H1 (cell line): ENCODE data around the gene CAPS2. TPM values are rescaled to one million over a fixed set of nuclear protein-coding genes. Genes with fewer than 3 reads are reported as not detected.
A peak's percentile ranks its signal among the peaks of the same experiment; 100 is the strongest.

Source experiments
- CBX5 ChIP-seq: fragments of 300-800, 300-1000 bp; sonication (generic); IDR thresholded peaks from 2 replicates; pipeline ENCODE4 v1.7.1; 2016; ENCODE audit warnings: antibody characterized with exemption, low read length, low read depth
- EGR1 ChIP-seq: IDR thresholded peaks from 2 replicates; pipeline ENCODE4 v1.6.1; 2011; ENCODE audit warnings: low read depth, low read length, borderline replicate concordance
- HDAC2 ChIP-seq, 2 experiments: fragments of 300-600 bp in 1 of 2; sonication (generic) in 1 of 2; IDR thresholded peaks; 2 replicates each; pipeline ENCODE4 v1.6.1; 2011 to 2012; ENCODE audit warnings: low read depth in 2 of 2, low read length in 2 of 2, mild to moderate bottlenecking in 2 of 2, moderate library complexity in 2 of 2, borderline replicate concordance in 1 of 2, inconsistent platforms in 1 of 2
- HDAC6 ChIP-seq: IDR thresholded peaks from one replicate; pipeline ENCODE4 v1.7.1; 2012; ENCODE audit warnings: low read depth, mild to moderate bottlenecking, inconsistent platforms, low read length, moderate library complexity
- PHF8 ChIP-seq: fragments of 200-600 bp; sonication (generic); conservative IDR thresholded peaks from 2 replicates; pipeline ENCODE4 v1.7.1; 2012; ENCODE audit warnings: low read depth, mild to moderate bottlenecking, inconsistent platforms, low read length, moderate library complexity
- POLR2AphosphoS5 ChIP-seq: IDR thresholded peaks from 2 replicates; pipeline ENCODE4 v1.6.1; 2011; ENCODE audit warnings: low read depth, low read length
- SIRT6 ChIP-seq: IDR thresholded peaks from one replicate; pipeline ENCODE4 v1.7.1; 2012; ENCODE audit warnings: low read length, inconsistent platforms
- polyA plus RNA-seq, 7 experiments: library from polyadenylated mRNA; depleted of rRNA in 3 of 7; stranded (reverse) in 5 of 7; unstranded in 2 of 7; fragments of >200 nt in 5 of 7; fragments of 200-250 nt in 2 of 7; gene quantifications; 1 replicate in 5 of 7; 2 replicates in 1 of 7; 4 replicates in 1 of 7; pipeline versions ENCODE4 v1.2.1 to v1.2.3, GENCODE V29; 2011 to 2013; ENCODE audit warnings: missing spikeins in 2 of 7, mixed read lengths in 2 of 7
- total RNA-seq: library from RNA; stranded (reverse); fragmentation: NEBNext Ultra II Directional; extraction: Animal tissue kit (Norgen Biotek cat#: 25700); gene quantifications from 2 replicates; pipeline ENCODE4 v1.2.1, GENCODE V29; 2021
- TF ChIP-seq, protein P1 (sequence below): fragments of 300-600 bp; sonication (generic); IDR thresholded peaks from 2 replicates; pipeline ENCODE4 v1.7.1; 2012; ENCODE audit warnings: low read length, moderate library complexity, mild to moderate bottlenecking, inconsistent platforms; ENCODE audit not compliant: insufficient replicate concordance

Gene CAPS2
- total and polyA plus RNA-seq, 2 of the 8 experiments (the other 6 are each of a cell fraction or from before 2014, with no cell fraction given): 2.3 to 3.8 TPM

DNA sequence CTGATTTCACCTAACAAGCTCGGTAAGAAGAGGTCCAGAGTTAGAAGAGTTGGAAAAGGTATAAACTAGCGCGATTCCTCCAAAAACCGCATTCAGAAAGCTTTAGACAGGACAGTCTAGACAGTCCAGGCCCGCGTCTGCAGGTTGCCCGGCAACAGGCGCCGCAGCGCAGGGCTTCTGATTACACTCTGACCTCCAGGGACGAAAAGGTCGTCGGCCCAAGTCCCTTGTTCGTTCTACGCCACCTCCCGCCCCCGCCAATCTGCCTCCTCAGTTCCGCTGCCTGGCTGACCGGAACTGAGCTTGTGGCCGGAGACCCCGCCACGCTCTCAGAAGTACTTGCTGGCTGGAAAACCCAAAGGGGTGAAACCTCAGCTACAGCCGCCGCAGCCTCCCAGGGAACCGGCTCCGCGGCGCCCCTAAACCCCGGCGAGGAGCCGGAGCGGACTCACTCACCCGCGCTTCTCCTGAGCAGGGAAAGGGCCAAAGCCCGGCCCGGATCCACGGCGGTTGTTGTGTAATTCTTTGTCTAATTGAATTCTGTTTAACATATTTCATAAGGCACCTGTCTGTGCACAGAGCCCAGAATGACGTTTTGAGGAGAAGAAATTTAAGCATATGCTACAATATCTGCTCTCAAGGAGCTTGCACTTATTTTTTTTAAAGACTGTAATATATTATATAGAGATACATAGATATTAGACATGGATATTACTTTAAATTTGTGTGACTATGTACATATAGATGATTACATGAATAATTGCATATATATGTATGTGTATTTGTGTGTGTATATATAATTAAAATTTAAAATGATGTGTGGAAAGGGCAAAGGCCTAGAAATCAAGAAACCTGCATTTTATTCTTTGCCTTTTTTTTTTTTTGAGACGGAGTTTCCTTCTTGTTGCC lies at the start of gene CAPS2 (continued):
- TF ChIP-seq, protein P1, sequence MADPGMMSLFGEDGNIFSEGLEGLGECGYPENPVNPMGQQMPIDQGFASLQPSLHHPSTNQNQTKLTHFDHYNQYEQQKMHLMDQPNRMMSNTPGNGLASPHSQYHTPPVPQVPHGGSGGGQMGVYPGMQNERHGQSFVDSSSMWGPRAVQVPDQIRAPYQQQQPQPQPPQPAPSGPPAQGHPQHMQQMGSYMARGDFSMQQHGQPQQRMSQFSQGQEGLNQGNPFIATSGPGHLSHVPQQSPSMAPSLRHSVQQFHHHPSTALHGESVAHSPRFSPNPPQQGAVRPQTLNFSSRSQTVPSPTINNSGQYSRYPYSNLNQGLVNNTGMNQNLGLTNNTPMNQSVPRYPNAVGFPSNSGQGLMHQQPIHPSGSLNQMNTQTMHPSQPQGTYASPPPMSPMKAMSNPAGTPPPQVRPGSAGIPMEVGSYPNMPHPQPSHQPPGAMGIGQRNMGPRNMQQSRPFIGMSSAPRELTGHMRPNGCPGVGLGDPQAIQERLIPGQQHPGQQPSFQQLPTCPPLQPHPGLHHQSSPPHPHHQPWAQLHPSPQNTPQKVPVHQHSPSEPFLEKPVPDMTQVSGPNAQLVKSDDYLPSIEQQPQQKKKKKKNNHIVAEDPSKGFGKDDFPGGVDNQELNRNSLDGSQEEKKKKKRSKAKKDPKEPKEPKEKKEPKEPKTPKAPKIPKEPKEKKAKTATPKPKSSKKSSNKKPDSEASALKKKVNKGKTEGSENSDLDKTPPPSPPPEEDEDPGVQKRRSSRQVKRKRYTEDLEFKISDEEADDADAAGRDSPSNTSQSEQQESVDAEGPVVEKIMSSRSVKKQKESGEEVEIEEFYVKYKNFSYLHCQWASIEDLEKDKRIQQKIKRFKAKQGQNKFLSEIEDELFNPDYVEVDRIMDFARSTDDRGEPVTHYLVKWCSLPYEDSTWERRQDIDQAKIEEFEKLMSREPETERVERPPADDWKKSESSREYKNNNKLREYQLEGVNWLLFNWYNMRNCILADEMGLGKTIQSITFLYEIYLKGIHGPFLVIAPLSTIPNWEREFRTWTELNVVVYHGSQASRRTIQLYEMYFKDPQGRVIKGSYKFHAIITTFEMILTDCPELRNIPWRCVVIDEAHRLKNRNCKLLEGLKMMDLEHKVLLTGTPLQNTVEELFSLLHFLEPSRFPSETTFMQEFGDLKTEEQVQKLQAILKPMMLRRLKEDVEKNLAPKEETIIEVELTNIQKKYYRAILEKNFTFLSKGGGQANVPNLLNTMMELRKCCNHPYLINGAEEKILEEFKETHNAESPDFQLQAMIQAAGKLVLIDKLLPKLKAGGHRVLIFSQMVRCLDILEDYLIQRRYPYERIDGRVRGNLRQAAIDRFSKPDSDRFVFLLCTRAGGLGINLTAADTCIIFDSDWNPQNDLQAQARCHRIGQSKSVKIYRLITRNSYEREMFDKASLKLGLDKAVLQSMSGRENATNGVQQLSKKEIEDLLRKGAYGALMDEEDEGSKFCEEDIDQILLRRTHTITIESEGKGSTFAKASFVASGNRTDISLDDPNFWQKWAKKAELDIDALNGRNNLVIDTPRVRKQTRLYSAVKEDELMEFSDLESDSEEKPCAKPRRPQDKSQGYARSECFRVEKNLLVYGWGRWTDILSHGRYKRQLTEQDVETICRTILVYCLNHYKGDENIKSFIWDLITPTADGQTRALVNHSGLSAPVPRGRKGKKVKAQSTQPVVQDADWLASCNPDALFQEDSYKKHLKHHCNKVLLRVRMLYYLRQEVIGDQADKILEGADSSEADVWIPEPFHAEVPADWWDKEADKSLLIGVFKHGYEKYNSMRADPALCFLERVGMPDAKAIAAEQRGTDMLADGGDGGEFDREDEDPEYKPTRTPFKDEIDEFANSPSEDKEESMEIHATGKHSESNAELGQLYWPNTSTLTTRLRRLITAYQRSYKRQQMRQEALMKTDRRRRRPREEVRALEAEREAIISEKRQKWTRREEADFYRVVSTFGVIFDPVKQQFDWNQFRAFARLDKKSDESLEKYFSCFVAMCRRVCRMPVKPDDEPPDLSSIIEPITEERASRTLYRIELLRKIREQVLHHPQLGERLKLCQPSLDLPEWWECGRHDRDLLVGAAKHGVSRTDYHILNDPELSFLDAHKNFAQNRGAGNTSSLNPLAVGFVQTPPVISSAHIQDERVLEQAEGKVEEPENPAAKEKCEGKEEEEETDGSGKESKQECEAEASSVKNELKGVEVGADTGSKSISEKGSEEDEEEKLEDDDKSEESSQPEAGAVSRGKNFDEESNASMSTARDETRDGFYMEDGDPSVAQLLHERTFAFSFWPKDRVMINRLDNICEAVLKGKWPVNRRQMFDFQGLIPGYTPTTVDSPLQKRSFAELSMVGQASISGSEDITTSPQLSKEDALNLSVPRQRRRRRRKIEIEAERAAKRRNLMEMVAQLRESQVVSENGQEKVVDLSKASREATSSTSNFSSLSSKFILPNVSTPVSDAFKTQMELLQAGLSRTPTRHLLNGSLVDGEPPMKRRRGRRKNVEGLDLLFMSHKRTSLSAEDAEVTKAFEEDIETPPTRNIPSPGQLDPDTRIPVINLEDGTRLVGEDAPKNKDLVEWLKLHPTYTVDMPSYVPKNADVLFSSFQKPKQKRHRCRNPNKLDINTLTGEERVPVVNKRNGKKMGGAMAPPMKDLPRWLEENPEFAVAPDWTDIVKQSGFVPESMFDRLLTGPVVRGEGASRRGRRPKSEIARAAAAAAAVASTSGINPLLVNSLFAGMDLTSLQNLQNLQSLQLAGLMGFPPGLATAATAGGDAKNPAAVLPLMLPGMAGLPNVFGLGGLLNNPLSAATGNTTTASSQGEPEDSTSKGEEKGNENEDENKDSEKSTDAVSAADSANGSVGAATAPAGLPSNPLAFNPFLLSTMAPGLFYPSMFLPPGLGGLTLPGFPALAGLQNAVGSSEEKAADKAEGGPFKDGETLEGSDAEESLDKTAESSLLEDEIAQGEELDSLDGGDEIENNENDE: peak; percentile 52
- TF ChIP-seq SIRT6: no peak
- peak; percentile 83 to 90; a peak in 3 of 4 replicates for TF ChIP-seq HDAC2 (IDR thresholded peaks at IDR 0.05; ENCODE audit: borderline replicate concordance in 1 of 2, low read depth in 2 of 2, low read length in 2 of 2)
- TF ChIP-seq EGR1: peak; percentile 93
- peak; percentile 62 for TF ChIP-seq PHF8
- no peak for TF ChIP-seq POLR2AphosphoS5
- no peak for TF ChIP-seq HDAC6
- no peak for TF ChIP-seq CBX5
